CD4-positive, alpha-beta T cell treated with Interleukin-17A for 4 hours (primary cell): ENCODE measurements around the gene NAV3.
"Not testable (repeated sequence)": the region's sequence is repeated elsewhere in the genome, so short reads cannot be mapped to it uniquely, and the experiment has no call there.

ENCODE experiments used
- DNase-seq: peaks from one replicate; pipeline ENCODE4 v3.0.0-alpha.2; 2020; ENCODE audit warnings: mixed read lengths

NAV3 gene

GRCh38 chr12:78208092-78208491 lies 377.4 kb downstream of the NAV3 start:
- no peak for DNase-seq

GRCh38 chr12:78209846-78210505 lies 379.3 kb downstream of the NAV3 start:
- DNase-seq: no peak

- no peak for DNase-seq
These were observed 379.8 kb downstream of the NAV3 start for GRCh38 chr12:78210506-78210860.

GRCh38 chr12:78210894-78211302 lies 380.2 kb downstream of the NAV3 start:
- DNase-seq: no peak

- no peak for DNase-seq
These were observed 390.1 kb downstream of the NAV3 start for GRCh38 chr12:78220811-78221210.

GRCh38 chr12:78224154-78224553 lies 393.5 kb downstream of the NAV3 start:
- DNase-seq: no peak

GRCh38 chr12:78226763-78227162 lies 396.1 kb downstream of the NAV3 start:
- no peak for DNase-seq

GRCh38 chr12:78229591-78230101 lies 399.0 kb downstream of the NAV3 start:
- DNase-seq: no peak

- no peak for DNase-seq
These were observed 402.1 kb downstream of the NAV3 start for GRCh38 chr12:78232756-78233155.

- DNase-seq: no peak
These were observed 405.6 kb downstream of the NAV3 start for GRCh38 chr12:78236264-78236663.

- DNase-seq: no peak
These were observed 408.9 kb downstream of the NAV3 start for GRCh38 chr12:78239544-78239943.

- no peak for DNase-seq
These were observed 410.1 kb downstream of the NAV3 start for GRCh38 chr12:78240827-78241226.

- no peak for DNase-seq
These were observed 410.8 kb downstream of the NAV3 start for GRCh38 chr12:78241446-78241845.

- DNase-seq: no peak
These were observed 414.3 kb downstream of the NAV3 start for GRCh38 chr12:78244916-78245507.

GRCh38 chr12:78248321-78248720 lies 417.6 kb downstream of the NAV3 start:
- no peak for DNase-seq

GRCh38 chr12:78249578-78249977 lies 418.9 kb downstream of the NAV3 start:
- DNase-seq: no peak

- not testable (repeated sequence) for DNase-seq
These were observed 427.0 kb downstream of the NAV3 start for GRCh38 chr12:78257662-78258061.

- no peak for DNase-seq
These were observed 430.3 kb downstream of the NAV3 start for GRCh38 chr12:78260976-78261375.

GRCh38 chr12:78261901-78262300 lies 431.2 kb downstream of the NAV3 start:
- DNase-seq: no peak
